Activated CD8-positive, alpha-beta memory T cell treated with anti-CD3 and anti-CD28 coated beads, Interleukin-2, amount 50 U/mL, for 24 hours (primary cell): ENCODE data around the gene GNAS-AS1.

Experiments
- DNase-seq: peaks from one replicate; pipeline ENCODE4 v3.0.0-alpha.2; 2020; ENCODE audit errors: extremely low read depth

Gene GNAS-AS1

GRCh38 chr20:58808271-58809046 is 42.2 kb downstream of the GNAS-AS1 start:
- no peak for DNase-seq

DNA sequence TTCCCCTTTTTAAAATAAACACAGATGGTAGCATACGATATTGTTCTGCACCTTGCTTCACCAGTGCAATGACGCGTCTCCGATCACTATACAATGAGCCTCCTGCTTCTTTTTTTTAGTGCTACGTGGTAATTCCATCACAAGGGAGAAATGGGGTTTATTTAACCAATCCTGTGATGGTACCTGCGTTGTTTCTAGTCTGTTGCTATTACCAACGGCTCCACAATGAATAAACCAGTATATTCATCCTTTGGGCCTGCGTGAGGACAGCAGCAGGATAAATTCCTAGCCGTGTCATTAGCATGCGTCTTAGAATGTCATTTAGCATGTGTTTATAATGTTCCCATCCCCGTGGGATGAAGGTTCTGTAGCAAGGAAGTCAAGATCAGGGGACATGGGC is 42.9 kb downstream of the GNAS-AS1 start:
- DNase-seq, result no peak

DNA sequence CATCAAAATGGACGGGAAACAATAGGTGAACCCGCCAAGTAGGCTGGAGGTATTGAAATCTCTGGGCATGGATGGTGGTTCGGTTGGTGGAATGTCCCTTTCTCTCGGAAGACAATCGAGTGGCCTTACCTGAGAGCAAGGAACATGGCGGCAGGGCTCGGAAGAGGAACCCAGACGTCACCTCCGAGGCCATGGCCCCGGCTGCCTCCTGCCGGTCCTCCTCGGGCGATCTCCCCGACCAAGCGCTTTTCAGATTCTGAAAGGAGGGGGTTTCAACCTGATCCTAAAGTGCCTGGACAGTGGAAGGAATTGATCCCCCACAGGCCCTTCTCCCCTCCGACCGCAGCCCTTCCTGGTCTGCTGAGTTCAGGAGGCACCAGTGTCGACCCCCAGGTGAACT is 47.2 kb downstream of the GNAS-AS1 start:
- no peak for DNase-seq

DNA sequence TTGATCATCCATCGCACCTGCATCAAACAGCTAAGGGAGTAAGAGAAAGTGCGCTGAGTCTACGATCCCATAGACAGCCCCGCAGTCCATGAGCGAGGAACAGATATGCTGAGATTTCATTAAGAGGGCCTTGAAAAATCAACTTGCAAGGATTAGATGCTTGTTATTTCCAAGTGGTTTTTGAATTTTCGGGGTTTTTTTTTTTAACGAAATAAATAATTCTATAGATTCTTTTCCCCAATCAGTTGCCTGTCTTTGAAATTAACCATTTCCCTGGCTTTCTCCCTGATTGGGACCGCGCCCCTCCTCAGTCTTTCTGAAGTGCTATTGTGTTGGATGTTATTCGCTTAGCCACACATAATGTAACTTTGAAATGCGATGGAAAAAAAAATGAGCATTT is 48.6 kb downstream of the GNAS-AS1 start:
- DNase-seq, result no peak

- DNase-seq, result no peak
Observed at GRCh38 chr20:58800134-58800871, 50.4 kb downstream of the GNAS-AS1 start.

- DNase-seq, result no peak
Observed at GRCh38 chr20:58797371-58798338, 53.0 kb downstream of the GNAS-AS1 start.

DNA sequence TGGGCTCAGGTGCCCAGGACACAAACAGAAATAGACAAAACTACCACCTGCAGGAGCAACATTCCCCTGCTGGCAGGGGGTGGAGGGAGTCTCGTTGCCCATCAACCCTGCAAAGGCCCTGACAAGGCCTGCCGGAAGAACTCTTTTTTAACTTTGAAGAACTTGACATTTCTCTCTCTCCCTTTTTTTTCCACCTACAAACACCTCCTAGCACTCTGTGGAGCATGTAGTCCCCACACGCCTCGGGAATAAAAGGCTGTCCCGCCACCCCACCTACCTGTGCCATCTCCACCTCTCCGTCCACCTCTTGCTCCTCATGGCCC is 54.8 kb downstream of the GNAS-AS1 start:
- no peak for DNase-seq

- no peak for DNase-seq
Observed at GRCh38 chr20:58795181-58795922, 55.4 kb downstream of the GNAS-AS1 start.

- DNase-seq, result no peak
Observed at GRCh38 chr20:58794510-58795180, 56.1 kb downstream of the GNAS-AS1 start.

- DNase-seq, result no peak
Observed at GRCh38 chr20:58793512-58794420, 56.9 kb downstream of the GNAS-AS1 start.

GRCh38 chr20:58792426-58792825 is 58.3 kb downstream of the GNAS-AS1 start:
- no peak for DNase-seq

DNA sequence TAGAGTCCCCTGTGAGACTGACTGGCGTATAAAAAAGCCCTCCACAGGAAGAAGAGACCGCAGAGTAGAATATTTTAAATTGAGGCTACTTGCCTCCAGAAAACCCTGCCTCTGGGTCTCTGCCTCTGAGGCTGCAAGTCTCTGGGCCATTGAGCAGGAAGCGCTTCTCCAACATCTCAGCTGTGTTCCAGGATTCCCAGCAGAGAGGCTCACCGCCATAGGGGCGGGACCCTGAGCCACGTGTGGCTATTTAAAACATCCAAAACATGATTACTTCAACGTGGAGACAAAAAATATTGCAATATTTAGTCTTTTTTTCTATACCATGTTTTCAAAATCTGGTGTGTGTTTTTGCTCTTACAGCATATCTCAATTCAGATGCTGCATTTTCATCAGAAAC is 59.4 kb downstream of the GNAS-AS1 start:
- no peak for DNase-seq

- no peak for DNase-seq
Observed at GRCh38 chr20:58790454-58790853, 60.2 kb downstream of the GNAS-AS1 start.

- no peak for DNase-seq
Observed at GRCh38 chr20:58788896-58789544, 61.7 kb downstream of the GNAS-AS1 start.

- no peak for DNase-seq
Observed at GRCh38 chr20:58787211-58788005, 63.3 kb downstream of the GNAS-AS1 start.

- no peak for DNase-seq
Observed at GRCh38 chr20:58784321-58785074, 66.2 kb downstream of the GNAS-AS1 start.

DNA sequence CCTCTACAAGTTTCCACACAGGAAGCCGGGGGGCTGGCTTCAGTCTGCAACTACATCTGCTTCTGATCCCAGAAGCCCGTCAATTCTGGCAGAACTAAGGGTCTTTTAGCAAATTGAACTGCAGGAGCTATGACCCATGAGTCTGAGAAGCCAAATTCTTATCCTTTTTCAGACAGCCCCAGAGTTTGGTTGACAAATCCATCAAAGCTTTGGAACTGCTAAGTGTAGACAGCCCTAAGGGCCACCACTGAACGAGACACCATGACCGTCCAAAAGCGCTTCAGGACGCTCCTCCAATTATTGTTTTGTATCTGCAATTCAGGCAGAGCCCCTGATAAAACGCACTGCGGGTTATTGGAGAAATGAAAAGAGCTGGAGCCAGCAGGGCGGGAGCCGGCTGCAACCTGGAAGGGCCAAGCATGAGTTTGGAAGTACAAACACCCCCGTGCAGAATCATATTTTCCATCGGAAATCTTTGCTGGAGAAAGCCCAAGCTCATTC is 67.1 kb downstream of the GNAS-AS1 start:
- DNase-seq, result no peak

- DNase-seq, result no peak
Observed at GRCh38 chr20:58781138-58781537, 69.6 kb downstream of the GNAS-AS1 start.
